ENCODE results near the gene CDHR2.

The CDHR2 gene

DNA sequence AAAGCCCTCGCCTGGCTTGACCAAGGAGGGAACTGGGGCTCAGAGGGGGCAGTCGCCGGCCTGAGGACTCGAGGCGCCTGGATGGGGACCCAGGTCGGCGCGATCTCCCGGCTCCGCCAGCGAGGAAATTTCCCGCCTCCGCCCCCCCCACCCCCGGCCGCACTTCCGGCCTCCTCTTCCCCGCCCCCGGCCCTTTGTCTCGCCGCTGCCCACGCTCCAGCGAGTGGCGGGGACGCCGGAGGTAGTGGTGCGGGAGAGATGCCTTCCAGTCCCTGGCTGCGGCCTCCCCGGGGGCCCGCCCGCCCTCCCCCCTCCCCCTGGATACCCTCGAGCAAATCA, 61.3 kb downstream of the CDHR2 start:
- H3K4me3 ChIP-seq (ENCODE audit: low read depth, low read length) = peak overlapping the region; percentile 80
- H3K79me2 ChIP-seq (ENCODE audit: control insufficient read depth, insufficient read depth, low read length, unreplicated experiment) = no peaks in the 10 kb centered on the region
- H3K36me3 ChIP-seq (ENCODE audit: insufficient read depth, low read length) = no peaks in the 10 kb centered on the region
- no peak overlapping the region for H3K27ac ChIP-seq (ENCODE audit: low read depth, low read length)
- H3K27me3 ChIP-seq (ENCODE audit: insufficient read depth, low read length) = no peaks in the 10 kb centered on the region
- H2AFZ ChIP-seq (ENCODE audit: low read length, unreplicated experiment) = peak overlapping the region; percentile 79
- H3K4me1 ChIP-seq (ENCODE audit: control insufficient read depth, insufficient read depth, low read length, unreplicated experiment) = peaks cover 20% of the 10 kb centered on the region

GRCh38 chr5:176611435-176611834, 62.3 kb downstream of the CDHR2 start:
- Histone ChIP-seq H3K36me3 (ENCODE audit: insufficient read depth, low read length) (no peaks in the 10 kb centered on the region), H3K27me3 (ENCODE audit: insufficient read depth, low read length) (no peaks in the 10 kb centered on the region)

GRCh38 chr5:176612008-176612407, 62.9 kb downstream of the CDHR2 start:
- Histone ChIP-seq H3K79me2 (ENCODE audit: control insufficient read depth, insufficient read depth, low read length, unreplicated experiment) (no peaks in the 10 kb centered on the region), H3K27me3 (ENCODE audit: insufficient read depth, low read length) (no peaks in the 10 kb centered on the region), H3K27ac (ENCODE audit: low read depth, low read length) (no peak overlapping the region), H3K4me3 (ENCODE audit: low read depth, low read length) (no peak overlapping the region), H3K36me3 (ENCODE audit: insufficient read depth, low read length) (no peaks in the 10 kb centered on the region), H3K4me1 (ENCODE audit: control insufficient read depth, insufficient read depth, low read length, unreplicated experiment) (peaks cover 28% of the 10 kb centered on the region), H2AFZ (ENCODE audit: low read length, unreplicated experiment) (no peak overlapping the region)

More at GRCh38 chr5:176611435-176611834, 62.3 kb downstream of the CDHR2 start:
- Histone ChIP-seq H2AFZ (ENCODE audit: low read length, unreplicated experiment) (no peak overlapping the region), H3K79me2 (ENCODE audit: control insufficient read depth, insufficient read depth, low read length, unreplicated experiment) (no peaks in the 10 kb centered on the region), H3K4me1 (ENCODE audit: control insufficient read depth, insufficient read depth, low read length, unreplicated experiment) (peaks cover 28% of the 10 kb centered on the region), H3K4me3 (ENCODE audit: low read depth, low read length) (no peak overlapping the region), H3K27ac (ENCODE audit: low read depth, low read length) (no peak overlapping the region)

DNA sequence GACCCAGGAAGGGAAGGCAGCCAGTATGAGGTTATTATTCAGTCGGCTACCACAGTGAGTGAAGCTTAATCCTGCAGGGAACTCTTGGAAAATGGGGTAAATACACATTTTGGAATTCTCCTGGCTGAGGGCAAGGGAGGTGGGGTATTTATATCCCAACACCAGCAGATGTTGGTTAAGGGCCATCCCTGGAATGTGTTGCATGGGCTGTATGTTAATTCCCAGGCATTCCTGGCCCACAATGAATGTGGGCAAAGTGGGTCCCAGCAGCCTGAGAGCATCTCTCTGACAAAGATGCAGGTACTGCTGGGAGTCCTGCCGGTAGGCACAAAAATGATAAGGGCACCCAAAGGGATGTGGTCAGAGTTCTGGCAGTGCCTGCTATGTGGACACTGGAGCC, 63.7 kb downstream of the CDHR2 start:
- Histone ChIP-seq H3K27ac (ENCODE audit: low read depth, low read length) (no peak overlapping the region), H3K4me1 (ENCODE audit: control insufficient read depth, insufficient read depth, low read length, unreplicated experiment) (peaks cover 28% of the 10 kb centered on the region), H3K27me3 (ENCODE audit: insufficient read depth, low read length) (no peaks in the 10 kb centered on the region), H3K4me3 (ENCODE audit: low read depth, low read length) (no peak overlapping the region), H2AFZ (ENCODE audit: low read length, unreplicated experiment) (no peak overlapping the region), H3K79me2 (ENCODE audit: control insufficient read depth, insufficient read depth, low read length, unreplicated experiment) (no peaks in the 10 kb centered on the region), H3K36me3 (ENCODE audit: insufficient read depth, low read length) (no peaks in the 10 kb centered on the region)

- Histone ChIP-seq H3K79me2 (ENCODE audit: control insufficient read depth, insufficient read depth, low read length, unreplicated experiment) (no peaks in the 10 kb centered on the region), H3K27me3 (ENCODE audit: insufficient read depth, low read length) (peaks cover 9% of the 10 kb centered on the region), H3K36me3 (ENCODE audit: insufficient read depth, low read length) (no peaks in the 10 kb centered on the region), H3K4me3 (ENCODE audit: low read depth, low read length) (no peak overlapping the region), H2AFZ (ENCODE audit: low read length, unreplicated experiment) (no peak overlapping the region), H3K4me1 (ENCODE audit: control insufficient read depth, insufficient read depth, low read length, unreplicated experiment) (peaks cover 34% of the 10 kb centered on the region), H3K27ac (ENCODE audit: low read depth, low read length) (no peak overlapping the region)
These were observed 65.8 kb downstream of the CDHR2 start for GRCh38 chr5:176614805-176615478.

GRCh38 chr5:176616511-176616910, 67.4 kb downstream of the CDHR2 start:
- no peak overlapping the region for H2AFZ ChIP-seq (ENCODE audit: low read length, unreplicated experiment)
- no peak overlapping the region for H3K4me3 ChIP-seq (ENCODE audit: low read depth, low read length)
- no peak overlapping the region for H3K27ac ChIP-seq (ENCODE audit: low read depth, low read length)
- H3K79me2 ChIP-seq (ENCODE audit: control insufficient read depth, insufficient read depth, low read length, unreplicated experiment) = no peaks in the 10 kb centered on the region
- no peaks in the 10 kb centered on the region for H3K36me3 ChIP-seq (ENCODE audit: insufficient read depth, low read length)
- peaks cover 34% of the 10 kb centered on the region for H3K4me1 ChIP-seq (ENCODE audit: control insufficient read depth, insufficient read depth, low read length, unreplicated experiment)
- peaks cover 22% of the 10 kb centered on the region for H3K27me3 ChIP-seq (ENCODE audit: insufficient read depth, low read length)

DNA sequence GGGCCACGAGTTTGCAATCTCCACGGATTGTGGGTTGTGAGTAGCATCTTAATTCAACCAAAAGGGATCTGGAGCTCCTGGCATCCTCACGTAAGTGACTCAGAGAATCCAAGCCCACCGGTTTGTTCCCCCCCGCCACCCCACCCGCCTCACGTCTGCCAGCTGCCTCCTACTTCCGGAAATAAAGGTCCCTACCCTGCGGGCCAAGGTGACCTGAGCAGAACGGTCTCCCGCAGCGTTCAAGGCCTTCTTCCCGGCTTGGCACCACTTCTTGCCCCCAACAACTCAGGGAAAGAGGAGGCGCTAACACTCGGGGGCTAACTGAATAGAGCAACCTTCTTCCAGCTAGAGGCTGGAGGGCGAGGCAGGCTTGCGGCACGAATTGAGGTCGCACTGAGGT, 69.6 kb downstream of the CDHR2 start:
- Histone ChIP-seq H3K4me1 (ENCODE audit: control insufficient read depth, insufficient read depth, low read length, unreplicated experiment) (peaks cover 28% of the 10 kb centered on the region), H3K27ac (ENCODE audit: low read depth, low read length) (no peak overlapping the region), H3K36me3 (ENCODE audit: insufficient read depth, low read length) (no peaks in the 10 kb centered on the region), H3K27me3 (ENCODE audit: insufficient read depth, low read length) (peaks cover 22% of the 10 kb centered on the region), H2AFZ (ENCODE audit: low read length, unreplicated experiment) (peak overlapping the region; percentile 24), H3K4me3 (ENCODE audit: low read depth, low read length) (peak overlapping the region; percentile 58; the same call in 1 of the 2 replicates), H3K79me2 (ENCODE audit: control insufficient read depth, insufficient read depth, low read length, unreplicated experiment) (no peaks in the 10 kb centered on the region)

GRCh38 chr5:176619203-176619568, 70.0 kb downstream of the CDHR2 start:
- peak overlapping the region; percentile 60 for H3K4me3 ChIP-seq (ENCODE audit: low read depth, low read length)
- H3K4me1 ChIP-seq (ENCODE audit: control insufficient read depth, insufficient read depth, low read length, unreplicated experiment) = peaks cover 25% of the 10 kb centered on the region
- no peaks in the 10 kb centered on the region for H3K36me3 ChIP-seq (ENCODE audit: insufficient read depth, low read length)
- no peak overlapping the region for H3K27ac ChIP-seq (ENCODE audit: low read depth, low read length)
- peaks cover 26% of the 10 kb centered on the region for H3K27me3 ChIP-seq (ENCODE audit: insufficient read depth, low read length)
- peak overlapping the region; percentile 24 for H2AFZ ChIP-seq (ENCODE audit: low read length, unreplicated experiment)
- no peaks in the 10 kb centered on the region for H3K79me2 ChIP-seq (ENCODE audit: control insufficient read depth, insufficient read depth, low read length, unreplicated experiment)

DNA sequence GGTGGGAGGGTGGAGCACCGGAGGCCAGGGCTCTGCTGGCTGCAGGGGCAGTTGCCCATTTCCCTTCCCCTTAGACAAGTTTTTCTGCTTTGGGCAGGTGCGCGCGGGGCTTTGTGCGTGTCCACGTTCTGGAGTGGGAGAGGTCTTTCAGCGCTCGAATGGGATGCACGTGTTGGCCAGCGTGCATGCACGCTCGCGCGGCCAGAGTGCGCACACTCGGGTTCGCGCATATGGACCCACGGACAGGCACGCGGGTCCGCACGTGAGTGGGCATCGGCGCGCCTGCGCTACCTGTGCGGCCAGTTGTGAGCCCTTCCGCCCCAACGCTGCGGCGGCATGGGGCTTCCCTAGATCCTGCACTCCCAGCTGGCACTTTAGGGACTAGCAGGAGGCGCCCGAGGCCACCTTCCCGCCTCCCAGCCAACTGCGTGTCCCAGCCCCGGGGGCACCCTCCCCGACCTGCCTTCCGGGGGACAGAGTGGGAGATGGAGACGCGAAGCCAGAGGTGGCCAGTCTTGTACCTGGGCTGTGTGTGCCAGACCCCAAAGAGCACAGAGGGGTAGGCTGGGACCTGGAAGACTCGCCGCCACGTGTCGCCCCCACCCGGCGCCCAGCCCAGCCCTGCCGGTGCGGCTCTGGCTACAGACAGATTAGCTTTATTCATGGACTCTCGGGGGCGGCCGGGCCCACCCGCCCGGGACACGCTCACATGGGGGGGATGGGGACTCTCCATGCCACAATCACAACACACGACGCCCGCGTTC, 70.6 kb downstream of the CDHR2 start:
- no peaks in the 10 kb centered on the region for H3K79me2 ChIP-seq (ENCODE audit: control insufficient read depth, insufficient read depth, low read length, unreplicated experiment)
- no peak overlapping the region for H3K27ac ChIP-seq (ENCODE audit: low read depth, low read length)
- H3K36me3 ChIP-seq (ENCODE audit: insufficient read depth, low read length) = no peaks in the 10 kb centered on the region
- H2AFZ ChIP-seq (ENCODE audit: low read length, unreplicated experiment) = peak overlapping the region; percentile 9
- peaks cover 27% of the 10 kb centered on the region for H3K27me3 ChIP-seq (ENCODE audit: insufficient read depth, low read length)
- H3K4me1 ChIP-seq (ENCODE audit: control insufficient read depth, insufficient read depth, low read length, unreplicated experiment) = peaks cover 21% of the 10 kb centered on the region
- H3K4me3 ChIP-seq (ENCODE audit: low read depth, low read length) = peak overlapping the region; percentile 60

GRCh38 chr5:176620333-176620981, 71.3 kb downstream of the CDHR2 start:
- H3K36me3 ChIP-seq (ENCODE audit: insufficient read depth, low read length) = no peaks in the 10 kb centered on the region
- H3K4me3 ChIP-seq (ENCODE audit: low read depth, low read length) = peak overlapping the region; percentile 60
- H3K4me1 ChIP-seq (ENCODE audit: control insufficient read depth, insufficient read depth, low read length, unreplicated experiment) = peaks cover 14% of the 10 kb centered on the region
- peaks cover 32% of the 10 kb centered on the region for H3K27me3 ChIP-seq (ENCODE audit: insufficient read depth, low read length)
- no peaks in the 10 kb centered on the region for H3K79me2 ChIP-seq (ENCODE audit: control insufficient read depth, insufficient read depth, low read length, unreplicated experiment)
- H3K27ac ChIP-seq (ENCODE audit: low read depth, low read length) = no peak overlapping the region
- H2AFZ ChIP-seq (ENCODE audit: low read length, unreplicated experiment) = peak overlapping the region; percentile 9
